Measurements from ENCODE around the gene GRIK2.

The GRIK2 gene

DNA sequence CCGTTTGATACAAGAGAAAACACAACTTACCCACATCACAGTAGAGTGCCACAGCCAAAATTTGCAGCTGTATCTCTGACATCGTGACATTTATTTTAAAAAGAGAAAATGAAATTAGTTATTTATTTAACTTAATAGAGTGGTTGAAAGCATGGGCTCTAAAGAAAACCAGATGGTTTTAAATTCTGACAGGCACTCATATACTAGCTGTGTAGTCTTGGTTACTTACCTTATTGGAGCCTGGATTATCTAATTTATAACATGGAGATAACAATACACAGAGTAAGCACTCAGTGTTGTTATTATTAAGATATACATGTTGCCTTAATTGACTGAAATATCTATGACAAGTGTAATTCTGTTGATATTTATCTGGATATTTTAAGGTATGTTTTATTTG is 334.9 kb downstream of the GRIK2 start:
- no peak for DNase-seq

DNA sequence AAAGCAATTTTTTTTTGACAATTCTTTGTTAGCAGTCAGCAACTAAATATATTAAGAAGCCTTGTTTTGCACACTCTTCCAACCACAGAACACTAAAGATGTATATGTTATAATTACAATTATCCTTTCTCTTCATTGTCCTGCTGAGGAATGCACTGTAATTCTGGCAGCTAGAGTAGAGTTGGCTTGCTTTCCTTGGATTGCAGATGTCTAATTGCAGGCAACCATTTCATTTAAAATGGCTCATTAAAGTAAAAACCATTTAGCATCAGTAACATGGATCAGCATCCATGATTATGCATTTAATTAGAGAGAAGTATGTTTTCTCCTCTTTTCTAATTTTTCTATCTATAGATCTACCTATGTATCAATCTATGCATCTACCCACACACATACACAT is 335.4 kb downstream of the GRIK2 start:
- DNase-seq, result no peak

DNA sequence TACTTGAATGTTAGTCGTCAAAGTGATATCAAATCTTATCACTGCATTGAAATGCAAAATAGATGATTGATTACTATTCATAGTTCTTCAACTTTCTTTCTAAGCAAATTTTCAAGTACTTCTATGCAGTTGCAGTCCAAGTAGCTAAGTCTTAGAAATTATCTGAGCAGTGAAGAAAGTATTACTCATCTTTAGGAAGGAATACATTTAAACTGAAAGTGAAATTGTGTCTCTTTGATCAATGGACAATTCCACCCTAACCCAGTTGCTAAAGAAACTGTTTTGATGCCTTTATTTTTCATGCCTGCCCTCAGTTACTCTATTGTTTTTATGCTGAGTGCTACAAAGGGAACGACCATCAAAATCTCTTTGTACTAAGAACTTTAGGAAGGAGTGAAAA is 337.4 kb downstream of the GRIK2 start:
- no peak for DNase-seq

DNA sequence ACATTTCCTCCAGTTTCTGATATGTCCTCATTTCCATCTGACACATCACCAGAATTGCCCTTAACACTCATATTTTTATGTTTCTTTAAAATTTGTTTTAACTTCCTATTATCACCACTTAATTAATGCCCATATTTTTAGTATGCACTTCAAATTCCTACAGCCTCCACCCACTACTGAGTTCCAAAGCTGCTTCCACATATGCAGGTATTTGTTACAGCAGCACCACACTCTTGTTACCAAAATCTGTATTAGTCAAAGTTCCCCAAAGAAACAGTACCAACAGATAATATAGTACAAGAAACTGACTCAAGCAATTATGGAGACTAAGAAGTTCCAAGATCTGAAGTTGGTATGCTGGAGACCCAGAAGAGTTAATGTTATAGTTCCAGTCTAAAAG is 340.4 kb downstream of the GRIK2 start:
- no peak for DNase-seq

DNA sequence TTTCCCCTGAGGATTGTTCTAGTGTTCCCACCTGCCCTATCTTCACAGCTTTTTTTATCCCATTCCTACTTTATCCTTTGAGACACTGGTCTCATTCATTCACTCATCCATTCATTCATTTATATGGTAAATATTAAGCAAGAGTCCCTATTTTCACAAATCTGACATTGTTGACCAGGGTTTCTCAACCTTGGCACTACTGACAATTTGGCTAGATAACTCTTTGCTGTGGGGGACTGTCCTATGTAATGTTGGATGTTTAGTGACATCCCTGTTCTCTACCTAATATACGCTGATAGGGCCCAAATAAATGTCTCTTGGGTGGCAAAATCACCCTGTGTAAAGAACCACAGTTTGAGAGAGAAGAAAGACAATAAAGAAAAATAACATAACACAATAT is 345.0 kb downstream of the GRIK2 start:
- DNase-seq, result no peak

DNA sequence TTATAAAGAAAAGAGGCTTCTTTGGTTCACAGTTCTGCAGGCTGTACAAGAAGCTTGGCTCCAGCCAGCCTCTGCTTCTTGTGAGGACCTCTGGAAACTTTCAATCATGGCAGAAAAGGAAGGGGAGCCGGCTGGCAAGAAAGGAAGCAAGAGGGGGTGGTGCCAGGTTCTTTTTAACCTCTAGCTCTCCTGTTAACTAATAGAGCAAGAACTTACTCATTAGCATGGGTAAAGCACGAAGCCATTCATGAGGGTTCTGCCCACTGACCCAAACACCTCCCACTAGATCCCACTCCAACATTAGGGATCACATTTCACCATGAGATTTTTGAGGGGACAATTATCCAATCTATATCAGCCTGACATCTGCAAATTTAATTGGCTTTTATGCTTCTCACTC is 347.1 kb downstream of the GRIK2 start:
- no peak for DNase-seq

DNA sequence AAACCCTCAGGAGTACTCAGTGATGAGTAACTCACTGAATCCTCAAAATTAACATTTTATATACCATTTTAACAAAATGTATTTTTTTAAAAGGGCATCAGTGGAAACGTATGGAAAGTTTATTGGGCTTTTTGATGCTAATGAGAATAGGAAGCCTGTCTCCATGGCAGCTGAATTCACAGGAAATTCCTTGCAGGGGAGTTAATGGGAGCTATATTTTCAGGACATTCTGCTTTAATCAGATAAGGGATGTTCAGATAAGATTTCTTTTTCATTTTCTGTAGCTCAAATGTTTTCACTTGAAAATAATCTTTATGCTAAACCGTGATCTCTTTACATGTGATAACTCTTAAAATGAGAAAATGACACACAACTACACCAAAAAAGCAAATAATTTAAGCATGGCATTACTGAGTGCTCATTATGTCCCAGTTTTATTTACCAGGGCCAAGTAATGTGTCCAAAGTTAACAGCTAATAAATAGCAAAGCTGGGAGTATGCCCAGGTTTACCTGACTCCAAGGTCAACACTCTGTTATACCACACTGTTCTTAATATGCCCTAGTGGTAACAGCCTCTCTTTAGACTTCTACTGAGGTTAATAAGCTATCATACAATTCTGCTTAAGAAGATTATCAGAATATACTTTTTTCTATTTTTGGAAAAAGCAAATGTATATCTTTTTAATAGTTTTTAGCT is 348.1 kb downstream of the GRIK2 start:
- no peak for DNase-seq

DNA sequence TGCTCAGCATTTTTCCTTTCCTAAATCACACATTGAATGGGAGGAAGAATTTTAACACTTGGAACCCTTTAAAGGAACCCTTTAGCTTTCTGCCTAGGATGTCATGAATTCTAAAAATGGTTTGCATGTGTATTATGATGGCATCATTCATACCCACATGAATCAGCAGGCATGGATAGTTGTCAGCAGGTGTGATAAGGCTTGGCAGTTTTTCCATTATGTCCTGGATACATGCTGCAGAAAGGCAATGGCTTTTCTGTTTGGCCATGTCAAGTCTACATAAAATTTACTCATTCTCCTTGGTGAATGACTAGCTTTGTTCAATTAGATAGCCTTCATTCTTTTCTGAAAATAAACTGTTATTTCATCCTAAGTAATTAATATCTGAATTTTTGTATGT is 353.7 kb downstream of the GRIK2 start:
- no peak for DNase-seq

DNA sequence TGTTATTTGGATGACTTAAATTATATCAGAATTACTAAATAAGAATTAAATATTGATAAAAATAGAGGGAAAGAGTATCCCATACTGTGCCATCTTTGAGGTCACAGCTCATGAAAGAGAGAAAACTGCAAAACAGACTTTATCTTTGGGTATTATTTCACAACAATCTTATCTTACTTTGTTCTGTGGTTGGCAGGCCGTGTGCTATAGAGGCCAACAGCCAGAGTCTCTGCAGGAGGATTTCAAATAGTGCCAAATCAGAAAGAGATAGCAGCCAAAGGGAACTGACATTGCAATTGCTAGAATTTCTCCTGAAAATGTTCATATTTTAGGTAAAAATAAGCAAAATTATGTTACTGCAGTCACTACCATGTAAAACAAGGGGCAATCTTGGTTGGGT is 354.2 kb downstream of the GRIK2 start:
- DNase-seq, result no peak

DNA sequence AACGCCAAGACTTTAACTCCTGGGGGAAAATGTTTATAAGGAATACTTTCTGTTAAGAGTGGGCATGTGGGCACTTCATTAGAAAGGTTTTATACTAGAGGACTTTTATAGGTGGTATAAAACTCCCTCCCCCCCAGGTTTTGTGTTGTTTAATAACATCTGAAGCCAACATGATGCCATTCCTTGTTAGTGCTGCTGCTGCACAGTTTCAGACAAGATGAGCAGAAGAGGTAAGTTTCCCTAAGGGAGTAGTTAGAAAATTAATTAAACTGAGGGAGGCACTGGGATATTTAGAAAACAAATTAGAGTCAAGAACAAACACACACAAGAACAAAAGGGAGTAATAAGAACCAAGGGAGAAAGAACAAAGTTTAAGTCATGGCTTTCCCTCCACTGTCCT is 362.4 kb downstream of the GRIK2 start:
- DNase-seq, result no peak

DNA sequence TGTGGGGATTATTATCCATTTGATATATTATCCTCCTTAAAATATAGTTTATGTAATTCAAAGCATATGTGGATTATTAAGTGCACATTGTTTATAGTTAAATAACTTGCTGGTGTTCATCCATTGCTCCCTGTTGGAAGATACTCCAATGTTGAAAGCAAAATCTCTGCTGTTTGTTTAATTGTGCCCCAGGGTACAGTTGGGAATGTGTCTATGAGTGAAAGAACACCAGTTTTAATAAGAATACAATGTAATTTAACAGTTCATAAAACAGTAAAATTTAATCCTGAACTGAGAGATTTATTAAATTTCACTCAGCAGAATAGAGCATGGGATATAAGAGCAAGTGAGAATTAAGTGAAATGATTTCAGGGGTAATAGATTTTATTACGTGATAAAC is 364.9 kb downstream of the GRIK2 start:
- DNase-seq, result no peak

DNA sequence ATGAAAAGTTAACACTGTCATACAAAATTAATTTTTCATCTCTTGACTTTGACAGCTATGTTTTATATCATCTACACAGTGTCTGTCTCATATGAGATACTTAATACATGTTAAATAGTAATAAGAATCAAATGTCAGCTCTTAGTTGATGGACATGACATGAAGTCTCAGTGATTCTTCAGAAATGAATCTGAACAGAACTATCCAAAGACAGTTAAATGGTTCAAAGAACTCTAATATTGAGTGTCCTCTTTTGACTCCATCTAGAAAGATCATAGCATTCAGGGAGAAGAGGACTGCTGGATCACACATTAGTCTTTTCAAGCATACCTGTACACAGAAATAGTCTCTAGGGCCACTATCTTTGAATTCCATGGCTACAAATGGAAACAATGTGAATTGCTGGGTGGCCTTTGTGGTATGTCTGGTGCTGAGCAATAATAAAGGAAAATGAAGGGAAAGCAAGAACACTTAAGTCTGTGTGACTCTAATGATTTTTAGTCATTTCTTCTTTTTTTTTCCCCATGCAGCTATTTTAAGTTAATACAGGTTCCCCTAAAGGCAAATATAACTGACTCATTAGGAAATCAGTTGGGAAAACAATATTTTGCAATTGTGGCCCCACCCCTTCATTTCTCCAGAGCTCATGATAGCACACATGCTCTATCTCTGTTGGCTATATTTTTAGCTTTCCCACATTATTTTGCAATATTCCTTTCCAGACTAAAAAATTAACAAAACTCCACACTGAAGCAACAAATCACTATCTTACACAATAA is 367.5 kb downstream of the GRIK2 start:
- no peak for DNase-seq

DNA sequence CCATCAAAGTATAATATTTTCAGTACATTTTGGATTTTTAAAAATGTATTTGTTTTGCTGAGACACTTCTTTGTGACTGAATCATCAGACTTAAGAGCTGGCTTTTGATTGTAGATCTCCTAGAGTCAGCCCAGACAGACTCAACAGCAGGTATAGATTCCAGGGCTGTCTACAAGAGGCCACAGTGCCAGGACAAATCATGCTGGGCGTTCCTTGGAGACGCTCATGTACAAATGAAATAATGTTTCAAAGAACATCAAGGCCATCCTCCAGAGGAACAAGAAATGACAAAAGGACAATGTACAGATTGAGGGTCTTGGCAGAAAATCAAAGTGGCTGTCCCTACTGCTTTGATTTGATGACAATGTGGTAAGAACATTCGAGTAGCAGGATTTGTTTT is 369.3 kb downstream of the GRIK2 start:
- DNase-seq, result no peak

DNA sequence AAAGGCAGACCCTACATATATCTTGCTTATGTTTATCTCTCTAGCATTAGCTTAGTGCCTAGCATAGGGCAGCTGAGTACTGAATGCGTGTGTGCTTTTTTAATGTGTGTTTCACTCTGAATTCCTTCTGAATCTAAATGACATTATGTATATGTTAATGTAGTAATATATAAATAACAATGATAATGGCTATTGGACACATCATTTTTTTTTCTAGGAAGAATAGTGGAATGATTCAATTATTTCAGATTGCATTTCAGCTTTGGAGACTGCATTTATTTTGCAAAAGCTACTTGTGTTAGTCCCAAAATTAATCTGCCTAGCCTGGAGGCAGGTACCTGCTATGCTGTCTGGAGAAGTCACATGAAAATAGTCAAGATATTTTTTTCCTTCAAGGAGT is 371.8 kb downstream of the GRIK2 start:
- no peak for DNase-seq

DNA sequence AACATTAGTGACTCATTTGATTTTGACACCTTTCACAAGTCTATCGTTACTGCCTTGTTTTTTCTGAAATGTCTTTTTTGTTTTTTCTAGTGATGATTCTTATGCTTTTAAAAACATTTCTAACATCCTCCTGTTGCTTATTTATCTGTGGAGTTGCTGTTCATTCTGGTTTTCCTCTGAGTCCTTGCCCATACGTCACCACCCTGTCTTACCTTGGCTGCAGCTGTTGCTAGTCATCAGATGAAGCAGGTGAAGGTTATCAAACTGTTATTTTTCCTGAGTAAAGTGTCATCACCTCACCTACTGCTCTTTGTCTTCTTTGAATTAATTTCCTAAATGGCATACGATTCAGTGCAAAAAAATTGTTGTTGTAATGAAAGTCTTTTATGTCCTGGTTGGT is 376.6 kb downstream of the GRIK2 start:
- DNase-seq, result no peak

DNA sequence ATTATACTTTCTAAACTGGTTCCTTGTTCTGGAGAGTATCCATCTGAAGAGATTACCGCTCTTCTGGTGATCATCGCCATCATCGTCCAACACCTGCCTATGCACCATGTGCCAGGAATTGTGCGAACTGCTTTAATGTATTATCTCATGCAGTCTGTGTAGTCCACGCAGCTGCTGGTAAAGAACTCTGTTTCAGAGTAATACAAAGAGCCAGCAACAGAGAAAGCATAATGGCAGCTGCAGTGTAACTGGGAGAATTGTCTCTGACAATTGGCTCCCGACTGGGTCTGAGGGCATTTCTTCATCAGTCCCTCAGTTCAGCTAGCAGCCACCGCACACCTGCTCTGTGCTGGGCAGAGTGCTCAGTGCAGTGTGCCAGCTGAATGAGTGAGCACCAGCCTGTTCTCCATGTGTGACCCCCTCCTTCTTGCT is 383.4 kb downstream of the GRIK2 start:
- DNase-seq, result no peak

DNA sequence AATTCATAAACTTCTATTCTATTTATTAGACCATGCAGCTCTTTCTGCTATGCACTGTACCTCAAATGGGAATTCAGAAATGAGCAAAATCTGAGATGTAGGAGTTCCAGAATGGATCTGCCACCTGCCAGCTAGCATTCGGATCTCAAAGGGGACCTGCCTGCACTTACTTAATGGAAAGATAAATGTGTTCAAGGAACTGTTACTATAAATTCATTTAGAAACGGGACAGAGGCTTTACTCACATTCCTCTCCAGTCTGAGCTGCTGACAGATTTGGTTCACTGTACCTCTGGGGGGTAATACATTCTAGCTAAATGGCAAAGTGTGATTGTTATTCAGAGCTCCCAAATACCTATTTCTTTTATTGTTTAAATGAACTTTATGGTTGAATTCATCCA is 384.1 kb downstream of the GRIK2 start:
- DNase-seq, result no peak

DNA sequence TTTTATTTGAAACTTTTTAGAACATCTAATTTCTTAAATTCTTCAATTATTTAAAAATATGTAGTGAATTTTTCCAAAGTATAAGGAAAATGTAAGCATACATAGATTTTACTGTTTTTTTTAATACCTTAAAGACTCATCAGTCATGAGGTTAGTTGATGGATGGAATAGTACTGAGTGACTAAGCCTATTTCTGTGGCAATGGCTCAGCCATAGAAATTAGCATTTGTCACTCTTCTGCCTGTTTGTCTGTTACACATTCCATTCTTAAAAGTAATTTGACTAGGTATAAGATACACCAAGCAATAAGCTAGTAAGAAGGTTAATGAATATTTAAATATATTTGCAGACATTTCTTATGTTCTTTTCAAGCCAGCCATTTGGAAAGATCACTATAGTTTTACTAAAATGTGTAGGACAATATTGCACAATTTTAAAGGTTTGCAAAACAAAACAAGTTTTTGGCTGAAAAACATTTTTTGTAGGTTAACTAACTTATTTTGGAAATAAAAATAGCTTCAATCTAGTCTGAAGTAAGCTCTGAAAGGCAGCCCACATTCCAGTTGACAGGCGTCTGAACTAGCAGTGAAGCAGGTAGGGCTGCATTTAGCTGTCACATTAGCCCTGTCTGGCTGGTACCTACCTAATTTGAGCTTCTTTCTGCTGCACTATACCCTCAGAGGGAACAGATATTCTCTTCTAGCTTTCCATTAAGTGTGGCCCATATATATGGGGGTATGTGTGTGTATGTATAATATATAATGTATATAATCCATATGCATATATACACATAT is 385.7 kb downstream of the GRIK2 start:
- no peak for DNase-seq

DNA sequence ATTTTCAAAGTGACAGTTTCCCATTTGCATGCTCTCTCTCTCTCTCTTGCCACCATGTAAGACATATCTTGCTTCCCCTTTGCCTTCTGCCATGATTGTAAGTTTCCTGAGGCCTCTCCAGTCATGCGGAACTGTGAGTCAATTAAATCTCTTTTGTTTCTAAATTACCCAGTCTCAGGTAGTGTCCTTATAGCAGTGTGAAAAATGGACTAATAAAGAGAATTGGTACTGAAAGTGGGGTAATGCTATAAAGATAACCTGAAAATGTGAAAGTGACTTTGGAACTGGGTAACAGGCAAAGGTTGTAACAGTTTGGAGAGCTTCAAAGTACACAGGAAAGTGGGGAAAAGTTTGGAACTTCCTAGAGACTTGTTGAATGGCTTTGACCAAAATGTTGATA is 389.8 kb downstream of the GRIK2 start:
- DNase-seq, result no peak

DNA sequence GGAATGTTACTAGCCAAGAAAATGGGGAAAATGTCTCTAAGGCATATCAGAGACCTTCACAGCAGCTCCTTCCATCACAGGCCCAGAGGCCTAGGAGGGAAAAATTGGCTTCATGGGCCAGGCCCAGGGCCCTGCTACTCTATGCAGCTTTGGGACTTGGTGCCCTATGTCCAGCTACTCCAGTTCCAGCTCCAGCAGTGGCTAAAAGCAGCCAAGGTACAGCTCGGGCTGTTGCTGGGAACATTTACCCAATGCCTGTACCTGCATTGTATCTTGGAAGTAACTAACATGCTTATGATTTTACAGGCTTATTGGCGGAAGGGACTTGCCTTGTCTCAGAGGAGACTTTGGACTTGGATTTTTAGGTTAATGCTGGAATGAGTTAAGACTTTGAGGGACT is 390.6 kb downstream of the GRIK2 start:
- no peak for DNase-seq

DNA sequence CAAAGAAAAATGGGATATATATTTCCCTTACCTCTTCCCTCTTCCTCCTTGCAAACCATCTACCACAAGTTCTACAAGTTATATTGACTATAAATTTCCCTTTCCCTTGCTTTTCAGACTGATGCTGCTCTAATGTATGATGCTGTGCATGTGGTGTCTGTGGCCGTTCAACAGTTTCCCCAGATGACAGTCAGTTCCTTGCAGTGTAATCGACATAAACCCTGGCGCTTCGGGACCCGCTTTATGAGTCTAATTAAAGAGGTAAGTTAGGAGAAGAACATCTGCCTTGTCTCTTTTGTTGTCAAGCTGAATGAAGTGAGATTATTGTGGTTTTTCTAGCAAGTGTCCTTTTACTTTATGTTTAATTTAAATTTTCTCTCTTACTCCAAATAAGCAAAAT is 406.0 kb downstream of the GRIK2 start:
- no peak for DNase-seq

DNA sequence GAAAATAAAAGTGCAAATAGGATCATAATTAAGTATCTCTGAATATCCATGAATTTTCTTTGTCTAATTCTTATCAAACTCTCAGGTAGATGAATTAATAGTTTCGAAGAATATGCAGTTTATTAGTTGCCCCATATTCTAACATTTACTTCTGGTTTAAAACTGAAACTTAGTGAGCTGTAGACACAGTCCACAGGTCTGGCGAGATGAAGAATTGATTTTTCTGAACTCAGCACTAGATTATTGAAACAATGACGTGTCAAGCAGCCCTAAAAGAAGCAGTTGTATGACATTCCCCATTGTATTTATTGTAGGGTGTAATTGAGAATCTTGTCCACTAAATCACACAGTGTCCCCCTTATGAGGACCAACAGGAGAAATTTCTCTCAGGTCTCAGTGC is 407.1 kb downstream of the GRIK2 start:
- no peak for DNase-seq

DNA sequence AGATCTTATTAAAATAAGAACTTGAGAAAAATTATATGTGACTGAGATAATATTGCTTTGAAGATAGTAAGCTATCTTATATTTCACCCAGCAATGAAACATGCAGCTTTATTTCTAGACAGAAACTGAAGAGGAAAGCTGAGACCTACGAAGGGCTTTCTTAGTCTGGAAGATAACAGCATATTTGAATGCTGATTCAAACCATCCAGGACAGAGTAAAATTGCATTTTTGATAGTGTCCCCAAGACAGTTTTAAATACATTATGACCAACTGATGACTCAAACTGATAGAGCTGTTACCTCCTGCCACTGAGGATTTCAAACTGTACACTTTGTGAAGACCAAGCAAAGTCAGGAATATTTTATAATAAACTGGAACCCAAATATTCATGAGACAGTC is 409.6 kb downstream of the GRIK2 start:
- no peak for DNase-seq

DNA sequence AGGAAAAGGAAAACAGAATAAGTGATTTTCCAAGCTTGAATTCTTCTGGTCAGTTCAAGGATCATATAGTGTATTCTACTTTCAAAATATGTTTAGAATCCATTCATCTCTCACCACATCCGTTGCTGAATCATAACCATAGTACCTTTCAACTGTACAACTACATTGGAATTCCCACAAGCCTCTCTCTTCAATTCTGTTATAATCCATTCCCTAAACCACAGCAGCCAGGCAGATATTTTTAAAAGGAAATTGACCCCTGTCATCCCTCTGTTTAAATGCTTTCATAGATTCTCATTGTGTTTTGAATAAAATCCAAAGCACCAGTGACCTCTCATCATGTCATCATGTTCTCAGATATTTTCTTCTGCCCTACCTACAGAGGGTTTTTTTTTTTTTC is 412.7 kb downstream of the GRIK2 start:
- no peak for DNase-seq
